ENCODE measurements around the gene INMT. TPM values are rescaled to one million over a fixed set of nuclear protein-coding genes. Genes with fewer than 3 reads are reported as not detected.

The INMT gene
- 10 to 100 TPM; 11.7 to 88.1 (median 29.6) TPM for total RNA-seq
- polyA plus RNA-seq: 10 to 100 TPM; 15.7 to 27.9 TPM
- long read RNA-seq, donor 1, transcript INMT-201 (3 exons, 2,559 nt): major isoform, 5 of 8 reads
- long read RNA-seq, donor 1, partial matches to known transcripts: 0 of 8 reads
- long read RNA-seq, donor 1, other reads (novel, unspliced or antisense): 3 of 8 reads
- long read RNA-seq, donor 2, partial matches to known transcripts: 0 of 4 reads
- long read RNA-seq, donor 2, other reads (novel, unspliced or antisense): 0 of 4 reads
- long read RNA-seq, donor 3, partial matches to known transcripts: 6 of 12 reads
- long read RNA-seq, donor 3, other reads (novel, unspliced or antisense): 3 of 12 reads

DNA sequence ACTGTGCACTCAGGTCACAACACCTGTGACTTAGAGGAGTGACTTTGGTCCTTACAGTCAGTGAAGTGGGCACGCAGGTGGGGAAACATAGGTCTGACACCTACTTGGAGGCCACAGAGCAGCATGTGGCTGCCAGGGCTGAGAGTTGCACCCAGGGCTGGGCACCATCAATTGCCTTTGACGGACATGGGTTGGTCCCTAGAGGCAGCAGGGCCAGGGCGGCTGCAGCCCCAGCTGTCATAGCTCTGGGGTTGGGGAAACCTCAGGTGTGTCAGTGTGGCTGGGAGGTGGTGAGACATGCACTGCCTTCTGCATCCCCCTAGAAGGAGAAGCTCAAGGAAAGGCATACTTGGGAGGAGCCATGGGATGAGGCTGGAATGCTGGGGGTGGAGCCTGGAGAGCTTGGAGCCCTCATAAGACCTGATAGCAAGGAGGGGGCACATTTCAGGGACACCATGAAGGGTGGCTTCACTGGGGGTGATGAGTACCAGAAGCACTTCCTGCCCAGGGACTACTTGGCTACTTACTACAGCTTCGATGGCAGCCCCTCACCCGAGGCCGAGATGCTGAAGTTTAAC lies at the start of gene INMT:
TSS of gene INMT (plus strand) at position 440 of the 578 bp plus-strand sequence. CDS start at position 456, 16 bp downstream.
- Histone ChIP-seq H3K27ac (peak within 1 kb of the TSS; percentile 67 to 91 (median 82)), H3K9me3 (no peaks in the 10 kb centered on the region), H3K4me3 (peak within 1 kb of the TSS; percentile 12 to 69 (median 50)), H3K4me1 (peaks cover 0 to 70% (median 44%) of the 10 kb centered on the region in 12 donors), H3K36me3 (peaks cover 0 to 14% (median 0%) of the 10 kb centered on the region in 9 donors), H3K27me3 (no peaks in the 10 kb centered on the region)
- peak; percentile 17 to 37 (median 26) for ATAC-seq
- DNase-seq: peak in 4 of 5 donors; percentile 38 to 58 (median 48)
- intact Hi-C loops (cut with DNase I): loop anchor here in 1 of 10 donors (5.0 kb wide), 1 partner anchor 36 kb away; no protein-coding TSS in a partner anchor
- TF ChIP-seq POLR2A (IDR thresholded peaks at IDR 0.05): no peak
- TF ChIP-seq, protein P1, sequence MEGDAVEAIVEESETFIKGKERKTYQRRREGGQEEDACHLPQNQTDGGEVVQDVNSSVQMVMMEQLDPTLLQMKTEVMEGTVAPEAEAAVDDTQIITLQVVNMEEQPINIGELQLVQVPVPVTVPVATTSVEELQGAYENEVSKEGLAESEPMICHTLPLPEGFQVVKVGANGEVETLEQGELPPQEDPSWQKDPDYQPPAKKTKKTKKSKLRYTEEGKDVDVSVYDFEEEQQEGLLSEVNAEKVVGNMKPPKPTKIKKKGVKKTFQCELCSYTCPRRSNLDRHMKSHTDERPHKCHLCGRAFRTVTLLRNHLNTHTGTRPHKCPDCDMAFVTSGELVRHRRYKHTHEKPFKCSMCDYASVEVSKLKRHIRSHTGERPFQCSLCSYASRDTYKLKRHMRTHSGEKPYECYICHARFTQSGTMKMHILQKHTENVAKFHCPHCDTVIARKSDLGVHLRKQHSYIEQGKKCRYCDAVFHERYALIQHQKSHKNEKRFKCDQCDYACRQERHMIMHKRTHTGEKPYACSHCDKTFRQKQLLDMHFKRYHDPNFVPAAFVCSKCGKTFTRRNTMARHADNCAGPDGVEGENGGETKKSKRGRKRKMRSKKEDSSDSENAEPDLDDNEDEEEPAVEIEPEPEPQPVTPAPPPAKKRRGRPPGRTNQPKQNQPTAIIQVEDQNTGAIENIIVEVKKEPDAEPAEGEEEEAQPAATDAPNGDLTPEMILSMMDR (IDR thresholded peaks at IDR 0.05): no peak
- WGBS, 4 donors: 37 to 61% (median 44%) methylated on average over 5 to 6 of the region's 6 CpGs

DNA sequence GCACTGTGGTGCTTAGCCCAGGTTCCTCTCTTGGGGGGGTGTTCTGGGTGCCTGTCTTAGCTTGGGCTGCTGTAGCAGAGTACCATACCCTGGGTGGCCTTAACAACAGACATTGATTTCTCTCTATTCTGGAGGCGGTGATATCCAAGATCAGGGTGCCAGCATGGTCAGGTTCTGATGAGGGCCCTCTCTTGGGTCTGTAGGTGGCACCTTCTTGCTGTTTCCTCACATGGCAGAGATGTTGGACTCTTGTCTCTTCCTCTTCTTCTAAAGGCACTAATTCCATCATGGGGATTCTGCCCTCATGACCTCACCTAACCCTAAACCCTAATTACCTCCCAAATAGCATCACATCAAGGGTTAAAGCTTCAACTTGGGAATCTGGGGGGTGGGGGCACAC lies 49.7 kb upstream of the INMT start:
- no peak for ATAC-seq
- H3K27ac ChIP-seq: no peak overlapping the region
- intact Hi-C loops (cut with DNase I): loop anchor here in 2 of 10 donors (5.0 kb wide), 1 partner anchor 35 kb away; no protein-coding TSS in a partner anchor
- no peaks in the 10 kb centered on the region for H3K36me3 ChIP-seq
- DNase-seq: no peak
- no peaks in the 10 kb centered on the region for H3K9me3 ChIP-seq
- TF ChIP-seq, protein P1 (IDR thresholded peaks at IDR 0.05): peak in 1 of 12 donors; percentile 9
- no peak for TF ChIP-seq POLR2A (IDR thresholded peaks at IDR 0.05)
- H3K27me3 ChIP-seq: no peaks in the 10 kb centered on the region
- peaks cover 0 to 28% (median 7%) of the 10 kb centered on the region in 12 donors for H3K4me1 ChIP-seq
- WGBS, 4 donors: 85 to 100% (median 97%) methylated on average over 1 of the region's 1 CpG
- no peak overlapping the region for H3K4me3 ChIP-seq

DNA sequence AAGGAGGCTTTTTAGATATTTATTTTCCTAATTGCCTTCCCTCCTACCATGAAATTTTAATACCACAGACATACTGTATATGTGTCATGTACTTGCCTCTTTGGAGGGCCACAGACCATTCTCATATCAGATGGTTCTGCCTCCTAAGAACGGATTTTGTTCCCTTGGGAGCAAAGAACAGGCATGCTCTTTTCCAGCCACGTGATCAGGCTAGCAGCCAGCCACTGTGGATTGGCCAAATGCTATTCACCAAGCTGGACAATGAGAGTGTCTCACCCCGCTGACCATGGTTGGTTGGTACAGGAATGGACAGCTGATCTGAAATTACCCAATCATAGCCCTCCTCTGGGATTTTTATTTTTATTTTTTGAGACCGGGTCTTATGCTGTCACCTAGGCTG lies 48.2 kb upstream of the INMT start:
- no peak for TF ChIP-seq POLR2A (IDR thresholded peaks at IDR 0.05)
- TF ChIP-seq, protein P1 (IDR thresholded peaks at IDR 0.05): no peak
- Histone ChIP-seq H3K4me3 (no peak overlapping the region), H3K4me1 (peaks cover 0 to 30% (median 13%) of the 10 kb centered on the region in 12 donors), H3K9me3 (no peaks in the 10 kb centered on the region), H3K36me3 (no peaks in the 10 kb centered on the region), H3K27ac (no peak overlapping the region), H3K27me3 (no peaks in the 10 kb centered on the region)
- intact Hi-C loops (cut with DNase I): loop anchor here in 2 of 10 donors (5.0 kb wide), 1 partner anchor 34 kb away; no protein-coding TSS in a partner anchor
- 57 to 74% (median 65%) methylated on average over 4 of the region's 4 CpGs for WGBS, 4 donors
- ATAC-seq (no peak), DNase-seq (no peak)

DNA sequence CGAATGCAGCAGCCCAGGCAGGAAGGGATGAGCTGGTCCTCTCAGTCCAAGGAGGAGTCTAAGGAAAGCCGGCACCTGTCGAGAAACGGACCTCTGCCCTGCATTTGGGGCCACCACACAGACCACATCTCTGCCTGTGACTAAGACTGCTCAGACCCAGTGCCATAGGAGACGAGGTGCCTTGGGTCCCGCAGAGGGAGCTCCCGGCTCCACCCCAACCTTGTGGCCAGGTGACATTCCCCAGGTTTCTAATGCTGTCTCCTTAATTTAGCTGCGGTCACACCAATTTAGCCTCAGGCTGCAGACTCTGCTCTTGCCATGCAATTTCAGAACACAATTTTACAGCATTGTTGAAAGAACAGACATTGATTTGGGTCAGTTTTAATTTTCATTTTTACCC lies 46.9 kb upstream of the INMT start:
- no peak for ATAC-seq

More for the DNA sequence above, 46.9 kb upstream of the INMT start:
- peaks cover 0 to 26% (median 11%) of the 10 kb centered on the region in 12 donors for H3K4me1 ChIP-seq
- H3K9me3 ChIP-seq: no peaks in the 10 kb centered on the region
- WGBS, 4 donors: 90 to 96% (median 92%) methylated on average over 7 to 8 of the region's 8 CpGs
- intact Hi-C loops (cut with DNase I): no loop called here
- H3K27ac ChIP-seq: no peak overlapping the region
- no peak for TF ChIP-seq POLR2A (IDR thresholded peaks at IDR 0.05)
- TF ChIP-seq, protein P1 (IDR thresholded peaks at IDR 0.05): no peak
- DNase-seq: no peak
- no peaks in the 10 kb centered on the region for H3K36me3 ChIP-seq
- H3K27me3 ChIP-seq: no peaks in the 10 kb centered on the region
- no peak overlapping the region for H3K4me3 ChIP-seq
